OCI-LY3 (cell line): Measurements from ENCODE around the gene ATXN2.

ENCODE experiments used
- H2AFZ ChIP-seq: fragments of 200-600, 300-600 bp; shearing (Covaris generic); 2 replicates; pipeline ENCODE4 v1.6.0; 2014; ENCODE audit warnings: antibody characterized with exemption, low read depth, low read length
- H3K27ac ChIP-seq: fragments of 200-600, 300-600 bp; sonication (generic); 2 replicates; pipeline ENCODE4 v1.5.1; 2014; ENCODE audit warnings: mild to moderate bottlenecking, low read length, moderate library complexity, mixed read lengths
- H3K27me3 ChIP-seq: fragments of 200-600, 300-600 bp; sonication (generic); 2 replicates; pipeline ENCODE4 v1.6.1; 2014; ENCODE audit warnings: low read depth, low read length, mixed read lengths
- H3K36me3 ChIP-seq: fragments of 200-600, 300-600 bp; sonication (generic); replicated peaks from 2 replicates; pipeline ENCODE3; 2014; ENCODE audit warnings: low read depth, low read length, mixed read lengths
- H3K4me1 ChIP-seq: fragments of 300-600, 200-600 bp; sonication (generic); 2 replicates; pipeline ENCODE4 v1.6.1; 2014; ENCODE audit warnings: low read length, mixed read lengths
- H3K4me2 ChIP-seq: fragments of 200-600, 300-600 bp; sonication (generic); 2 replicates; pipeline ENCODE4 v1.6.1; 2014; ENCODE audit warnings: low read length, mixed read lengths
- H3K4me3 ChIP-seq: fragments of 300-600, 200-600 bp; sonication (generic); 2 replicates; pipeline ENCODE4 v1.5.1; 2014; ENCODE audit warnings: antibody characterized with exemption, mild to moderate bottlenecking, low read length, moderate library complexity
- H3K79me2 ChIP-seq: fragments of 300-600, 200-600 bp; shearing (Covaris generic); 2 replicates; pipeline ENCODE4 v1.6.1; 2014; ENCODE audit warnings: mild to moderate bottlenecking, low read length, mixed read lengths
- H3K9ac ChIP-seq: fragments of 300-600, 200-600 bp; shearing (Covaris generic); 2 replicates; pipeline ENCODE4 v1.6.0; 2014; ENCODE audit warnings: mild to moderate bottlenecking, low read length, moderate library complexity
- H3K9me3 ChIP-seq: fragments of 200-600, 300-600 bp; shearing (Covaris generic); 2 replicates; pipeline ENCODE4 v1.6.1; 2014; ENCODE audit warnings: low read length, mixed read lengths; ENCODE audit not compliant: insufficient read depth
- H4K20me1 ChIP-seq: fragments of 200-600, 300-600 bp; sonication (generic); 2 replicates; pipeline ENCODE4 v1.6.1; 2016; ENCODE audit warnings: low read length, mixed read lengths; ENCODE audit not compliant: insufficient read depth
- EZH2phosphoT487 ChIP-seq: fragments of 200-600 bp; shearing (Covaris generic); IDR thresholded peaks from 2 replicates; pipeline ENCODE4 v1.6.1; 2018; ENCODE audit warnings: antibody characterized with exemption, mixed run types, low read depth
- TF ChIP-seq, protein P1 (sequence below): fragments of 200-600, 300-600 bp; sonication (generic); IDR thresholded peaks from 2 replicates; pipeline ENCODE4 v1.5.1; 2014; ENCODE audit warnings: antibody characterized with exemption, low read length, low read depth

Gene ATXN2

DNA sequence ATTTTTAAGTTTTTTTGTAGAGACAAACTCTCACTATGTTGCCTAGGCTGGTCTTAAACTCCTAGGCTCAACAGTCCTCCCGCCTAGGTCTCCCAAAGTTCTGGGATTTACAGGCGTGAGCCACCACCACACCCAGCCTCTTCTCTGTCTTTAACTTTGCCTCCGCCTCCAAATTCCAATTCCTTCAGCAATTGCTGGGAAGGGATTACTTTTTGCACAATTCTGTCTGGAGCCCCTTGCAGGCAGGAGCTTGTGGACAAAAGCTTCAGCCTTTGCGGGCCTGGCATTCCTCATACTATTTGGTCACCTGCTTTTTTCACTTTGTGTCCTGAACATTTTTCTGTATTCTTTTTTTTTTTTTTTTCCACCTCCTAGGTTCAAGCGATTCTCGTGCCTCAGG lies 167.3 kb downstream of the ATXN2 start:
- H2AFZ ChIP-seq = no peak overlapping the region
- no peak overlapping the region for H3K27ac ChIP-seq
- H3K4me1 ChIP-seq = peaks cover 54% of the 10 kb centered on the region
- no peak overlapping the region for H3K4me2 ChIP-seq
- peaks cover 95% of the 10 kb centered on the region for H4K20me1 ChIP-seq
- peaks cover 30% of the 10 kb centered on the region for H3K79me2 ChIP-seq
- H3K9me3 ChIP-seq = no peaks in the 10 kb centered on the region
- peaks cover 36% of the 10 kb centered on the region for H3K27me3 ChIP-seq
- TF ChIP-seq EZH2phosphoT487 = no peak
- TF ChIP-seq, protein P1, sequence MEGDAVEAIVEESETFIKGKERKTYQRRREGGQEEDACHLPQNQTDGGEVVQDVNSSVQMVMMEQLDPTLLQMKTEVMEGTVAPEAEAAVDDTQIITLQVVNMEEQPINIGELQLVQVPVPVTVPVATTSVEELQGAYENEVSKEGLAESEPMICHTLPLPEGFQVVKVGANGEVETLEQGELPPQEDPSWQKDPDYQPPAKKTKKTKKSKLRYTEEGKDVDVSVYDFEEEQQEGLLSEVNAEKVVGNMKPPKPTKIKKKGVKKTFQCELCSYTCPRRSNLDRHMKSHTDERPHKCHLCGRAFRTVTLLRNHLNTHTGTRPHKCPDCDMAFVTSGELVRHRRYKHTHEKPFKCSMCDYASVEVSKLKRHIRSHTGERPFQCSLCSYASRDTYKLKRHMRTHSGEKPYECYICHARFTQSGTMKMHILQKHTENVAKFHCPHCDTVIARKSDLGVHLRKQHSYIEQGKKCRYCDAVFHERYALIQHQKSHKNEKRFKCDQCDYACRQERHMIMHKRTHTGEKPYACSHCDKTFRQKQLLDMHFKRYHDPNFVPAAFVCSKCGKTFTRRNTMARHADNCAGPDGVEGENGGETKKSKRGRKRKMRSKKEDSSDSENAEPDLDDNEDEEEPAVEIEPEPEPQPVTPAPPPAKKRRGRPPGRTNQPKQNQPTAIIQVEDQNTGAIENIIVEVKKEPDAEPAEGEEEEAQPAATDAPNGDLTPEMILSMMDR = no peak
- peaks cover 9% of the 10 kb centered on the region for H3K36me3 ChIP-seq
- H3K4me3 ChIP-seq = no peak overlapping the region
- no peak overlapping the region for H3K9ac ChIP-seq

DNA sequence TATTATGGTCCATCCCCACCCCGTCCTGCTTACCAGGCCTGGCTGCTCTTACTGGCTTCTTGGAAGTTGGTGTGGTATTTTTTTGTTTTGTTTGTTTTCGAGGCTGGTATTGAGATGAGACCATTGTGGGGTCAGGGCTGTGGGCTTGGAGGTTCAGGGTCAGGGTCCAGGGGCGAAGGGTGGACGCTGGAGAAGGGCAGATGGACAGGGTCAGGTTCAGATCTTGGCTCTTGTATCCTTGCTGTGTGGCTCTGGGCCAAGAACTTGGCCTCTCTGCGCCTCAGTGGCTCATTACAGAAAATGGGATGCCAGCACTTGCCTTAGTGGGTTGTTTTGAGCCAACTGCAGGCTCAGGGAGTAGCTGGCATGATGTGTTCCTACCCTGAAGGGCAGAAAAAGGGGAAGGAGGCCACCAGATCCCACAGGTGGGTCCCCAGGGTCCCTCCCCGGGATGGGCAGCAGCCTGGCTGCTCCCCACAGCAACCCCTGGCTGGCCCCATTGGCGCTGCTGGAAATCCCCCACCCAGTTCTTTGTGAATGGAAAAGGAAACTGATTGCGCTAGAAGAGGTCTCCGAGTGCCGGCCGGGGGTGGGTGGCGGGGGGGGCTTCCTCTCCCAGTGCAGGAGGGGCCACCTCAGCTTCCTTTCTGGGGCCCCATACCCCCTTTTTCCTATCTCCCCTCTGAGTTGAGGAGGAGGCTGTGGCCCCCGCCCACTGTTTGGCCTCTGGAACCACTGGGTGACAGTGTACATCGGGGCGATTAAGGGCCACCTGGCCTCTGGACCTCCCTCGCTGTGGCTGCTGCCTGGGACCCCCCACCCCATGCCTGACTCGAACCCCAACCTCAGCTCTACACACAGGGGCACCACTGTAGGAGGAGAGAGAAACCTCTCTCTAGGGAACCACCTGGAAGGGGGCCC lies 168.4 kb downstream of the ATXN2 start:
- Histone ChIP-seq H3K36me3 (peaks cover 9% of the 10 kb centered on the region), H3K9ac (peak overlapping the region; percentile 18), H3K79me2 (peaks cover 21% of the 10 kb centered on the region), H3K4me3 (peak overlapping the region; percentile 58), H3K27me3 (peaks cover 36% of the 10 kb centered on the region), H3K4me1 (peaks cover 44% of the 10 kb centered on the region), H4K20me1 (peaks cover 95% of the 10 kb centered on the region), H2AFZ (no peak overlapping the region), H3K9me3 (no peaks in the 10 kb centered on the region), H3K4me2 (peak overlapping the region; percentile 78), H3K27ac (no peak overlapping the region)
- no peak for TF ChIP-seq EZH2phosphoT487
- TF ChIP-seq, protein P1 = no peak

DNA sequence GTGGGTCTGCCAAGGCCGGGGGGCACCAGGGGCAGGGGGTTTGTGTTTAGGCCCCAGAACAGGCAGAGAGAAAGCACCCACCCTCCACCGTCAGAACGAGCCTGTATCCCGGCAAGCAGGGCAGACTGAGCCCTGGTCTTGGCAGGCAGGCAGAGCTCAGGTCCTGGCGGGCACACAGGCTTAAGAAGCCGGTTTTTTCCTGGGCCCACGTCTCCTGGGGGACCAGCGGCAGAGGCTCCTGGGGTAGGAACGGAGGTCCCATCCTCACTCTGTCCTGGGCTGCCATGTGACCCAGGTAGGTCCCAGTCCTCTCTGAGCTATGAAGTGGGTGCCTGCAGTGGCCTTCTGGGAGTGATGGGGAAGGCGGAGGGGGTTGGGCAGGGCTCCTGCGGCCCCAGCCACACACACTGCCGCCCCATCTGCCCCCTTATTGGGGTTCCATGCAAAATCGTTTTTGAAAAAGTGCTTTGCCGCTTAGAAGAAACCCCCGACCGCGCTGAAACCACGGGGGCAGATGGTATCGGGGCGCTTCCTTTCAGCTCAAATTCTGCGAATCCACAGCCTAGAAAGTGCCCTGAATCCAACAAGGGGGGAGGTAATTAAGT lies 169.2 kb downstream of the ATXN2 start:
- Histone ChIP-seq H3K79me2 (peaks cover 21% of the 10 kb centered on the region), H3K9me3 (no peaks in the 10 kb centered on the region), H3K4me3 (peak overlapping the region; percentile 58), H4K20me1 (peaks cover 95% of the 10 kb centered on the region), H3K36me3 (peaks cover 9% of the 10 kb centered on the region), H3K4me2 (peak overlapping the region; percentile 78), H3K27me3 (peaks cover 36% of the 10 kb centered on the region), H3K27ac (no peak overlapping the region), H2AFZ (no peak overlapping the region), H3K9ac (peak overlapping the region; percentile 18), H3K4me1 (peaks cover 36% of the 10 kb centered on the region)
- TF ChIP-seq, protein P1 = no peak
- no peak for TF ChIP-seq EZH2phosphoT487

DNA sequence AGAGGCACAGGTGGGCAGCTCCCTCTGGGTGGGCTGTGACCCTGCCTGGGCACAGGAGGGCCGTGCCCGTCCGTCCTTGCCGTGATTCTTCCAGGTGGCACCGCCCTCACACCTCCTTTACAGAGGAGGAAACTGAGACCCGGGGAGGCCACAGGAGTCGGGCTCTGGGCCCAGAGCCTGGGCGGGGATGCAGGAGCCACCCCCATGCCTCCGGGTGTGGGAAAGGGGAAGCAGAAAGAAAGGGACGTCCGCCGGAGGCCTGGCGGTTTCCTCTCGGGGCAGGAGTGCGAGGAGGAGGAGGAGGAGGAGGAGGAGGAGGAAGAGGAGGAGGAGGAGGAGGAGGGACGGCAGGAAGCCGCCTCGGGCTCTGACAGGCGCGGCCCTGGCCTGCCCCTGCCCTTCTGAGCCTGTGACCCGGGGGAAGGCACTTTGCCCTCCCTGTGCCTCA lies 170.4 kb downstream of the ATXN2 start:
- Histone ChIP-seq H3K4me2 (no peak overlapping the region), H3K79me2 (peaks cover 27% of the 10 kb centered on the region), H4K20me1 (peaks cover 93% of the 10 kb centered on the region), H3K36me3 (peaks cover 11% of the 10 kb centered on the region), H3K4me1 (peaks cover 25% of the 10 kb centered on the region), H3K9me3 (no peaks in the 10 kb centered on the region), H3K9ac (no peak overlapping the region), H2AFZ (no peak overlapping the region), H3K4me3 (no peak overlapping the region), H3K27me3 (peaks cover 30% of the 10 kb centered on the region), H3K27ac (no peak overlapping the region)
- TF ChIP-seq, protein P1 = no peak
- no peak for TF ChIP-seq EZH2phosphoT487
